GM12875 (cell line): Measurements from ENCODE around the gene KIF15.
"Not testable (repeated sequence)": the region's sequence is repeated elsewhere in the genome, so short reads cannot be mapped to it uniquely, and the experiment has no call there.

ENCODE experiments used
- H3K4me3 ChIP-seq: one replicate; pipeline ENCODE4 v1.5.1; 2011; ENCODE audit warnings: low read depth, low read length, control low read depth
- TF ChIP-seq, protein P1 (sequence below): IDR thresholded peaks from 2 replicates; pipeline ENCODE4 v1.5.1; 2011; ENCODE audit warnings: low read depth, mild to moderate bottlenecking, control low read depth, inconsistent platforms, low read length, moderate library complexity, borderline replicate concordance; ENCODE audit not compliant: insufficient read depth

KIF15 gene

DNA sequence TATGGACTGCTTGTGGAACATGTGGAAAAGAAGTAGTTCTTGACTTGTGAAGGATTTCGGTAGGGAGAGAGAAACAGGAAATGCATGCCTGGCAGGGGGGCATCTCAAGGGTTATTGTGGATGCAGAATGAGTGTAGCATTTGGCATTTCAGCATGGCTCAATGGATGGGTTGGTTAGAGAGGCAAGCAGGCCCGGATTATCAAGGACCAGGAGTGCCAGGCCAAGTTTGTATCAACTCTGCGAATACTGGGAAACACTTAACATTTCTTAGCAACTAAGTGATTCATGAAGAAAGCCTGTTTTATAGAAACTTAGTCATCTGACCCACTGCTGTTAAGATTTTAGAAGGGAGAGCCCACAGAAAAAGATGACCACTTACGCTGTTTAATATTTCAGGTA is 33.6 kb downstream of the KIF15 start:
- no peak overlapping the region for H3K4me3 ChIP-seq
- TF ChIP-seq, protein P1, sequence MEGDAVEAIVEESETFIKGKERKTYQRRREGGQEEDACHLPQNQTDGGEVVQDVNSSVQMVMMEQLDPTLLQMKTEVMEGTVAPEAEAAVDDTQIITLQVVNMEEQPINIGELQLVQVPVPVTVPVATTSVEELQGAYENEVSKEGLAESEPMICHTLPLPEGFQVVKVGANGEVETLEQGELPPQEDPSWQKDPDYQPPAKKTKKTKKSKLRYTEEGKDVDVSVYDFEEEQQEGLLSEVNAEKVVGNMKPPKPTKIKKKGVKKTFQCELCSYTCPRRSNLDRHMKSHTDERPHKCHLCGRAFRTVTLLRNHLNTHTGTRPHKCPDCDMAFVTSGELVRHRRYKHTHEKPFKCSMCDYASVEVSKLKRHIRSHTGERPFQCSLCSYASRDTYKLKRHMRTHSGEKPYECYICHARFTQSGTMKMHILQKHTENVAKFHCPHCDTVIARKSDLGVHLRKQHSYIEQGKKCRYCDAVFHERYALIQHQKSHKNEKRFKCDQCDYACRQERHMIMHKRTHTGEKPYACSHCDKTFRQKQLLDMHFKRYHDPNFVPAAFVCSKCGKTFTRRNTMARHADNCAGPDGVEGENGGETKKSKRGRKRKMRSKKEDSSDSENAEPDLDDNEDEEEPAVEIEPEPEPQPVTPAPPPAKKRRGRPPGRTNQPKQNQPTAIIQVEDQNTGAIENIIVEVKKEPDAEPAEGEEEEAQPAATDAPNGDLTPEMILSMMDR = no peak

DNA sequence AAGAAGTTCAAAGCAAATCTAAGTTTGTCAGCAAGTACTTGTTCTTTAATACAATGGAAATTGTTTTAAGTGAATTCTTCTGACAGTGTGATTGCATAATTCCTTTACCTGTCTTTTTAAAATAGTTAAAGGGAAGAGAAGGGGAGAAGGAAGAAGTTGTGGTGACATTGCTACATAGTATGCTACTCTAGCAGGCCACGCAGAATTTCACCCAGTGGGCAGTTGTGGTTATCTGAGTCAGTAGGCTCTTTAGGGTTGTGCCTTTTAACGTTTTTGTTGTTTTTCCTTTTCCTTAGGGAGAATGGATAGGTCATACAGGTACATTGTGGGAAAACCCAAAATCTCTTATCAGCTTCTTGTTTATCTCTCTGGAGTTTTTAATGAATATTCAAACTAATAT is 40.4 kb downstream of the KIF15 start:
- no peak overlapping the region for H3K4me3 ChIP-seq
- TF ChIP-seq, protein P1 = no peak

DNA sequence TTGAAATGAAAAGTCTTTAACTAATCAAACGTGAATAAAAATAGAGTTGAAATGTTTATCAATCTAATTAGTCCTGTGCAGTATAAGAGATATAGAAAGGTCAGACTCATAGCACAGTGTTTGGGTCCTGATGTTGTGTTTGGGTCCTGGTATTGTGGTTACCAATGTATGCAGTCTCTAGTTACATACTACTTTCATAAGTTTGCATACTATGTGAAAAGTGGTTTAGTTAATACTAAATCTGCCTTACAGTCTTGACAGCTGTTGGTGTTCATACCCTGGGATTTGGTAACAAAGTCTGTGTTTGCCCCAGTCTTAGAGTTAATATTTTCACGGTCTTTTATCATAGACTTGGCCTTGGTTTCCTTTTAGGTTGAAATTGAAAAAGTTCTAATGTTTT is 41.7 kb downstream of the KIF15 start:
- TF ChIP-seq, protein P1 = no peak
- H3K4me3 ChIP-seq = no peak overlapping the region

DNA sequence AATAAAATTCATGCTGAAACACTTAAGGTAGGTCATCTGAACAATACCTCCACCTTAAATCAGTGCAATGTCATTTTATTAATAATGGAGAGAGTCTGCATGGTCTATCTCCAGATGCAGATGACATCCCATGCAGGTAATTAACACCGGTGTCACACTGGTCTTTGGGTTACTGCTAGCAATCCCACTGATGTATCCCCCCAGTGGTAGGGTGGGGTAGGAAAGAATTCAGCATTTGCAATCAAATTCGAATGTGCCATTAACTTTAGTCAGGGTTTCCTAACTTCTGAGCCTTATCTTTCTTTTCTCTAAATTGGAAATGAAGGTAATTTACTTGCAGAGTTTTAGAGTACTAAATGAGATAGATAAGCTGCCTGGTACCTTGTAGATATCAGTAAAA is 44.4 kb downstream of the KIF15 start:
- H3K4me3 ChIP-seq = no peak overlapping the region
- TF ChIP-seq, protein P1 = no peak

DNA sequence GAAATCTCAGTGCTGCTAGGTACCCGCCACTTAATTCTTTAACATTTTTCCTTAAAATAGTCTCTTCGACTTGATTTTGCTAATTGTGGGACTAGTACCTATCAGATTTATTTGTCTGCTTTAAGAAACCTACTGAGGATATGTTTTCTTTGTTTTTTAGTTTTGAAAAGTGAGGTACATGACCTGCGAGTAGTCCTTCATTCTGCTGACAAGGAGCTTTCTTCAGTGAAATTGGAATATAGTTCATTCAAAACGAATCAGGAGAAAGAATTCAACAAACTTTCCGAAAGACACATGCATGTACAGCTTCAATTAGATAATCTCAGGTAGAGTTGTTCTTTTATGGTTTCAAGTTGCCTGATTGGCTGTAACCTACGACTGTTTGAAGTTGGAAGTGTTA is 53.2 kb downstream of the KIF15 start:
- TF ChIP-seq, protein P1 = no peak
- no peak overlapping the region for H3K4me3 ChIP-seq

DNA sequence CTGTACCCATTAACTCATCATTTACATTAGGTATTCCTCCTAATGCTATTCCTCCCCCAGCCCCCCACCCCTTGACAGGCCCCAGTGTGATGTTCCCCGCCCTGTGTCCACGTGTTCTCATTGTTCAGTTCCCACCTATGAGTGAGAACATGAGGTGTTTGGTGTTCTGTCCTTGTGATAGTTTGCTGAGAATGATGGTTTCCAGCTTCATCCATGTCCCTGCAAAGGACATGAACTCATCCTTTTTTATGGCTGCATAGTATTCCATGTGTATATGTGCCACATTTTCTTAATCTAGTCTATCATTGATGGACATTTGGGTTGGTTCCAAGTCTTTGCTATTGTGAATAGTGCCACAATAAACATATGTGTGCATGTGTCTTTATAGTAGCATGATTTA is 54.7 kb downstream of the KIF15 start:
- not testable (repeated sequence) for H3K4me3 ChIP-seq

DNA sequence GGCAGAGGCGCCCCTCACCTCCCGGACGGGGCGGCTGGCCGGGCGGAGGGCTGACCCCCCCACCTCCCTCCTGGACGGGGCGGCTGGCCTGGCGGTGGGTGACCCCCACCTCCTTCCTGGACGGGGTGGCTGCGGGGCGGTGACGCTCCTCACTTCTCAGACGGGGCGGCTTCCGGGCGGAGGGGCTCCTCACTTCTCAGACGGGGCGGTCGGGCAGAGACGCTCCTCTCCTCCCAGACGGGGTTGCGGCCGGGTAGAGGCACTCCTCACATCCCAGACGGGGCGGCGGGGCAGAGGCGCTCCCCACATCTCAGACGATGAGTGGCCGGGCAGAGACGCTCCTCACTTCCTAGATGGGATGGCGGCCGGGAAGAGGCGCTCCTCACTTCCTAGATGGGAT is 59.6 kb downstream of the KIF15 start:
- H3K4me3 ChIP-seq = not testable (repeated sequence)

DNA sequence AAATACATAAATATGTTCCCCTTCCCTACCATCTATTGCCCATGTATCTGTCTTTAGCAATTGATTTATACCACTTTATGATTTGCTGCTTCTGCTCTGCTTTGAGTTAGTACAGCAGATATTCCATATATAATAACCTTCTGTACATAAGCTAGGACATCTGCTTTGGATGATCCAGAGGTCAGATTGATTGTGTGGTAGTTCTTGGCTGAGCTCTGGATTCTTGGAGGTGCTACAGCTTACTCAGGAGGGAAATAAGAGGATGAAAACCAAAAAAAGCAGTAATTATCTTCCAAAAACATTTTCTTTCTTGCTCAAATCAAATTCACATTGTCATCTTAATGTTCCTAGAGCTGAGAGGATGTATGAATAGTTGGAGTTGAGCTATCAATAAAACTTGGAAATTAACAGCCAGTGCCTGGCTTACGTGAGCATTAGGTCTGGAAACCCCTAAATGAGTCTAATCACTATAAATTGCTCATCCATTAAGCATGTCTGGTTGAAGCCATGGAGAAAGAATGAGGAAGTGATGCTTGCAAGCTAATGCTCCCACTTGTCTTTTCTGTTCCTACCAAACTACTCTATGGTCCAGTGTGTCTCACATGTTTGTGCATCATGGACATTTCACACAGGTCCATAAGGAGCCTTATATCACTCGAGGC is 63.8 kb downstream of the KIF15 start:
- TF ChIP-seq, protein P1 = no peak
- no peak overlapping the region for H3K4me3 ChIP-seq
